HG03575 (cell line): ENCODE data around the gene TRAPPC3L.

Experiments used
- ATAC-seq: cut with Tn5 transposase; IDR thresholded peaks from one replicate; pipeline ENCODE4 v1.9.1; 2021; ENCODE audit not compliant: unreplicated experiment, insufficient number of reproducible peaks, low FRiP score; ENCODE audit errors: extremely low read depth

TRAPPC3L gene

GRCh38 chr6:116545651-116546050 lies at the start of gene TRAPPC3L:
TSS of gene TRAPPC3L (minus strand) at chr6:116545684. CDS start at chr6:116545514, 170 bp downstream.
- ATAC-seq, result no peak

- ATAC-seq, result no peak
These were observed 49.8 kb upstream of the TRAPPC3L start for GRCh38 chr6:116595247-116595646.

GRCh38 chr6:116586738-116587137 lies 41.3 kb upstream of the TRAPPC3L start:
- ATAC-seq, result no peak

GRCh38 chr6:116586276-116586675 lies 40.8 kb upstream of the TRAPPC3L start:
- no peak for ATAC-seq

GRCh38 chr6:116580198-116580597 lies 34.7 kb upstream of the TRAPPC3L start:
- ATAC-seq, result no peak

GRCh38 chr6:116579143-116579542 lies 33.7 kb upstream of the TRAPPC3L start:
- ATAC-seq, result no peak

GRCh38 chr6:116578335-116578734 lies 32.9 kb upstream of the TRAPPC3L start:
- no peak for ATAC-seq

GRCh38 chr6:116577486-116577885 lies 32.0 kb upstream of the TRAPPC3L start:
- ATAC-seq, result no peak

- ATAC-seq, result no peak
These were observed 29.7 kb upstream of the TRAPPC3L start for GRCh38 chr6:116575227-116575626.

GRCh38 chr6:116572162-116572561 lies 26.7 kb upstream of the TRAPPC3L start:
- no peak for ATAC-seq

- ATAC-seq, result no peak
These were observed 26.2 kb upstream of the TRAPPC3L start for GRCh38 chr6:116571683-116572000.

GRCh38 chr6:116570856-116571682 lies 25.6 kb upstream of the TRAPPC3L start, which contains the start of gene RWDD1:
TSS of gene RWDD1 (plus strand) at chr6:116571504. CDS start at chr6:116571583, 79 bp downstream.
- peak; percentile 86 for ATAC-seq

- no peak for ATAC-seq
These were observed 23.6 kb upstream of the TRAPPC3L start for GRCh38 chr6:116568821-116569755.

GRCh38 chr6:116568111-116568510 lies 22.6 kb upstream of the TRAPPC3L start:
- ATAC-seq, result no peak

- ATAC-seq, result no peak
These were observed 19.7 kb upstream of the TRAPPC3L start for GRCh38 chr6:116564921-116565872.

GRCh38 chr6:116564311-116564710 lies 18.8 kb upstream of the TRAPPC3L start:
- no peak for ATAC-seq

- no peak for ATAC-seq
These were observed 18.3 kb upstream of the TRAPPC3L start for GRCh38 chr6:116563830-116564229.

GRCh38 chr6:116562614-116563013 lies 17.1 kb upstream of the TRAPPC3L start:
- ATAC-seq, result no peak

GRCh38 chr6:116562019-116562403 lies 16.5 kb upstream of the TRAPPC3L start:
- no peak for ATAC-seq
